ENCODE measurements around the gene ZNF777. TPM values are rescaled to one million over a fixed set of nuclear protein-coding genes. Genes with fewer than 3 reads are reported as not detected.
A peak's percentile ranks its signal among the peaks of the same experiment; 100 is the strongest.

The ZNF777 gene
- polyA plus RNA-seq, 1 donor from 2014 or later = 6.1 TPM

GRCh38 chr7:149495785-149496641 lies 35.2 kb upstream of the ZNF777 start:
- Histone ChIP-seq H3F3A (ENCODE audit: insufficient read depth, low read length, poor library complexity, severe bottlenecking) (no peaks in the 10 kb centered on the region), H3K9ac (ENCODE audit: low read length) (peak overlapping the region; percentile 83), H3K27ac (ENCODE audit: low read length) (no peak overlapping the region), H3K9me3 (ENCODE audit: low read length) (no peaks in the 10 kb centered on the region), H3K36me3 (ENCODE audit: insufficient read depth, low read length) (no peaks in the 10 kb centered on the region), H3K9me2 (ENCODE audit: insufficient read depth, low read length) (no peaks in the 10 kb centered on the region), H3K27me3 (ENCODE audit: insufficient read depth, low read depth, low read length) (no peaks in the 10 kb centered on the region), H2AFZ (ENCODE audit: low read depth, low read length) (no peak overlapping the region), H3K4me2 (ENCODE audit: low read length) (peak overlapping the region; percentile 25), H3K4me3 (ENCODE audit: low read length) (peak overlapping the region; percentile 87), H4K20me1 (ENCODE audit: insufficient read depth) (no peaks in the 10 kb centered on the region), H3K79me2 (replicated peaks; ENCODE audit: insufficient read depth, low read length) (peaks cover 12% of the 10 kb centered on the region)
- TF ChIP-seq POLR2AphosphoS5 (IDR thresholded peaks at IDR 0.05) (no peak), CTCF (IDR thresholded peaks at IDR 0.05; ENCODE audit: poor library complexity, severe bottlenecking) (no peak), EP300 (conservative IDR thresholded peaks at IDR 0.05; ENCODE audit: poor library complexity, severe bottlenecking) (no peak), TAF1 (IDR thresholded peaks at IDR 0.05; ENCODE audit: low read depth) (no peak), MXI1 (conservative IDR thresholded peaks at IDR 0.05; ENCODE audit: poor library complexity, severe bottlenecking) (no peak), RAD21 (conservative IDR thresholded peaks at IDR 0.05) (no peak), SMC3 (conservative IDR thresholded peaks at IDR 0.05; ENCODE audit: poor library complexity) (no peak), REST (IDR thresholded peaks at IDR 0.05; ENCODE audit: borderline replicate concordance) (no peak), EZH2 (IDR thresholded peaks at IDR 0.05; ENCODE audit: borderline replicate concordance, insufficient read depth, low read length, poor library complexity, severe bottlenecking) (no peak)

GRCh38 chr7:149494738-149495368 lies 34.0 kb upstream of the ZNF777 start:
- H3K9me3 ChIP-seq (ENCODE audit: low read length) = no peaks in the 10 kb centered on the region
- no peaks in the 10 kb centered on the region for H3K9me2 ChIP-seq (ENCODE audit: insufficient read depth, low read length)
- no peaks in the 10 kb centered on the region for H3F3A ChIP-seq (ENCODE audit: insufficient read depth, low read length, poor library complexity, severe bottlenecking)
- H3K4me2 ChIP-seq (ENCODE audit: low read length) = no peak overlapping the region
- H3K9ac ChIP-seq (ENCODE audit: low read length) = no peak overlapping the region
- no peak overlapping the region for H3K27ac ChIP-seq (ENCODE audit: low read length)
- H3K4me3 ChIP-seq (ENCODE audit: low read length) = peak overlapping the region; percentile 87
- no peaks in the 10 kb centered on the region for H3K36me3 ChIP-seq (ENCODE audit: insufficient read depth, low read length)
- H2AFZ ChIP-seq (ENCODE audit: low read depth, low read length) = no peak overlapping the region
- H4K20me1 ChIP-seq (ENCODE audit: insufficient read depth) = no peaks in the 10 kb centered on the region
- H3K27me3 ChIP-seq (ENCODE audit: insufficient read depth, low read depth, low read length) = no peaks in the 10 kb centered on the region
- no peak for TF ChIP-seq EZH2 (IDR thresholded peaks at IDR 0.05; ENCODE audit: borderline replicate concordance, insufficient read depth, low read length, poor library complexity, severe bottlenecking)
- TF ChIP-seq RAD21 (conservative IDR thresholded peaks at IDR 0.05) = no peak
- no peak for TF ChIP-seq POLR2AphosphoS5 (IDR thresholded peaks at IDR 0.05)
- TF ChIP-seq MXI1 (conservative IDR thresholded peaks at IDR 0.05; ENCODE audit: poor library complexity, severe bottlenecking) = no peak
- TF ChIP-seq REST (IDR thresholded peaks at IDR 0.05; ENCODE audit: borderline replicate concordance) = no peak
- no peak for TF ChIP-seq CTCF (IDR thresholded peaks at IDR 0.05; ENCODE audit: poor library complexity, severe bottlenecking)
- TF ChIP-seq EP300 (conservative IDR thresholded peaks at IDR 0.05; ENCODE audit: poor library complexity, severe bottlenecking) = no peak
- no peak for TF ChIP-seq SMC3 (conservative IDR thresholded peaks at IDR 0.05; ENCODE audit: poor library complexity)
- no peak for TF ChIP-seq TAF1 (IDR thresholded peaks at IDR 0.05; ENCODE audit: low read depth)
- peaks cover 12% of the 10 kb centered on the region for H3K79me2 ChIP-seq (replicated peaks; ENCODE audit: insufficient read depth, low read length)
